ENCODE measurements around the gene PARD3. TPM values are rescaled to one million over a fixed set of nuclear protein-coding genes. Genes with fewer than 3 reads are reported as not detected.

PARD3 gene
- total RNA-seq, 1 experiment from 2014 or later = 51.8 TPM

GRCh38 chr10:34830217-34830822, 15.2 kb upstream of the PARD3 start:
- peaks cover 7% of the 10 kb centered on the region for H3K4me1 Mint-ChIP-seq
- ChIA-PET CTCF (interaction anchor here (1.4 kb wide), 1 partner anchor 97 kb away, joined by 4 read pairs; no protein-coding TSS in a partner anchor), POLR2A (no interaction called here)
- H3K27ac Mint-ChIP-seq = no peak overlapping the region
- H3K27me3 Mint-ChIP-seq (ENCODE audit: low read depth) = no peaks in the 10 kb centered on the region
- TF ChIP-seq RELA (CRISPR knock-in tag; IDR thresholded peaks at IDR 0.05; ENCODE audit: borderline replicate concordance) (no peak), ELF4 (CRISPR knock-in tag; IDR thresholded peaks at IDR 0.05; ENCODE audit: low read depth) (no peak), E2F4 (CRISPR knock-in tag; IDR thresholded peaks at IDR 0.05; ENCODE audit: borderline replicate concordance, low read depth) (no peak), MAX (CRISPR knock-in tag; IDR thresholded peaks at IDR 0.05) (no peak), ZNF263 (CRISPR knock-in tag; IDR thresholded peaks at IDR 0.05; ENCODE audit: low read depth) (no peak), ATF3 (CRISPR knock-in tag; conservative IDR thresholded peaks at IDR 0.05) (no peak), MXD4 (CRISPR knock-in tag; IDR thresholded peaks at IDR 0.05; ENCODE audit: borderline replicate concordance) (no peak), TP53 (CRISPR knock-in tag; IDR thresholded peaks at IDR 0.05) (no peak), SP1 (CRISPR knock-in tag; conservative IDR thresholded peaks at IDR 0.05) (no peak), GABPB1 (CRISPR knock-in tag; IDR thresholded peaks at IDR 0.05) (no peak), JUN (CRISPR knock-in tag; IDR thresholded peaks at IDR 0.05) (no peak), NR1H2 (CRISPR knock-in tag; IDR thresholded peaks at IDR 0.05) (no peak), NR3C1 (CRISPR knock-in tag; conservative IDR thresholded peaks at IDR 0.05; ENCODE audit: low read depth) (no peak), RORB (CRISPR knock-in tag; IDR thresholded peaks at IDR 0.05) (no peak), GTF2I (CRISPR knock-in tag; conservative IDR thresholded peaks at IDR 0.05) (no peak), IRF1 (CRISPR knock-in tag; IDR thresholded peaks at IDR 0.05) (no peak), NFE2L1 (CRISPR knock-in tag; IDR thresholded peaks at IDR 0.05) (no peak), ATF2 (CRISPR knock-in tag; IDR thresholded peaks at IDR 0.05; ENCODE audit: borderline replicate concordance, low read depth) (no peak)
- TF ChIP-seq, protein P1, sequence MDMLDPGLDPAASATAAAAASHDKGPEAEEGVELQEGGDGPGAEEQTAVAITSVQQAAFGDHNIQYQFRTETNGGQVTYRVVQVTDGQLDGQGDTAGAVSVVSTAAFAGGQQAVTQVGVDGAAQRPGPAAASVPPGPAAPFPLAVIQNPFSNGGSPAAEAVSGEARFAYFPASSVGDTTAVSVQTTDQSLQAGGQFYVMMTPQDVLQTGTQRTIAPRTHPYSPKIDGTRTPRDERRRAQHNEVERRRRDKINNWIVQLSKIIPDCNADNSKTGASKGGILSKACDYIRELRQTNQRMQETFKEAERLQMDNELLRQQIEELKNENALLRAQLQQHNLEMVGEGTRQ (CRISPR knock-in tag; IDR thresholded peaks at IDR 0.05) = no peak
- TF ChIP-seq, protein P2, sequence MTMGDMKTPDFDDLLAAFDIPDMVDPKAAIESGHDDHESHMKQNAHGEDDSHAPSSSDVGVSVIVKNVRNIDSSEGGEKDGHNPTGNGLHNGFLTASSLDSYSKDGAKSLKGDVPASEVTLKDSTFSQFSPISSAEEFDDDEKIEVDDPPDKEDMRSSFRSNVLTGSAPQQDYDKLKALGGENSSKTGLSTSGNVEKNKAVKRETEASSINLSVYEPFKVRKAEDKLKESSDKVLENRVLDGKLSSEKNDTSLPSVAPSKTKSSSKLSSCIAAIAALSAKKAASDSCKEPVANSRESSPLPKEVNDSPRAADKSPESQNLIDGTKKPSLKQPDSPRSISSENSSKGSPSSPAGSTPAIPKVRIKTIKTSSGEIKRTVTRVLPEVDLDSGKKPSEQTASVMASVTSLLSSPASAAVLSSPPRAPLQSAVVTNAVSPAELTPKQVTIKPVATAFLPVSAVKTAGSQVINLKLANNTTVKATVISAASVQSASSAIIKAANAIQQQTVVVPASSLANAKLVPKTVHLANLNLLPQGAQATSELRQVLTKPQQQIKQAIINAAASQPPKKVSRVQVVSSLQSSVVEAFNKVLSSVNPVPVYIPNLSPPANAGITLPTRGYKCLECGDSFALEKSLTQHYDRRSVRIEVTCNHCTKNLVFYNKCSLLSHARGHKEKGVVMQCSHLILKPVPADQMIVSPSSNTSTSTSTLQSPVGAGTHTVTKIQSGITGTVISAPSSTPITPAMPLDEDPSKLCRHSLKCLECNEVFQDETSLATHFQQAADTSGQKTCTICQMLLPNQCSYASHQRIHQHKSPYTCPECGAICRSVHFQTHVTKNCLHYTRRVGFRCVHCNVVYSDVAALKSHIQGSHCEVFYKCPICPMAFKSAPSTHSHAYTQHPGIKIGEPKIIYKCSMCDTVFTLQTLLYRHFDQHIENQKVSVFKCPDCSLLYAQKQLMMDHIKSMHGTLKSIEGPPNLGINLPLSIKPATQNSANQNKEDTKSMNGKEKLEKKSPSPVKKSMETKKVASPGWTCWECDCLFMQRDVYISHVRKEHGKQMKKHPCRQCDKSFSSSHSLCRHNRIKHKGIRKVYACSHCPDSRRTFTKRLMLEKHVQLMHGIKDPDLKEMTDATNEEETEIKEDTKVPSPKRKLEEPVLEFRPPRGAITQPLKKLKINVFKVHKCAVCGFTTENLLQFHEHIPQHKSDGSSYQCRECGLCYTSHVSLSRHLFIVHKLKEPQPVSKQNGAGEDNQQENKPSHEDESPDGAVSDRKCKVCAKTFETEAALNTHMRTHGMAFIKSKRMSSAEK (CRISPR knock-in tag; IDR thresholded peaks at IDR 0.05; ENCODE audit: borderline replicate concordance) = no peak
- H3K9me3 Mint-ChIP-seq = no peaks in the 10 kb centered on the region
- ATAC-seq (no peak), DNase-seq (ENCODE audit: low spot score) (no peak)
- no peaks in the 10 kb centered on the region for H3K36me3 Mint-ChIP-seq
- no peak overlapping the region for H3K4me3 Mint-ChIP-seq
